ENCODE data around the gene GRWD1.

The GRWD1 gene

DNA sequence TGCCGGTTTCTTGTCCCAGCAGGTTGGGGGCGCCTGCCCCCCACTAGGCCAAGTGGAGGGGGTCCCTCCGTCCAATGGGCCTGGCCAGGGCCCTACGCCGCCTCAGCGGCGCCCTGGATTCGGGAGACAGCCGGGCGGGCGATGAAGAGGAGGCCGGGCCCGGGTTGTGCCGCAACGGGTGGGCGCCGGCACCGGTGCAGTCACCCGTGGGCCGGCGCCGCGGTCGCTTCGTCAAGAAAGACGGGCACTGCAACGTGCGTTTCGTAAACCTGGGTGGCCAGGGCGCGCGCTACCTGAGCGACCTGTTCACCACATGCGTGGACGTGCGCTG lies 15.8 kb downstream of the GRWD1 start:
- no peak for DNase-seq

DNA sequence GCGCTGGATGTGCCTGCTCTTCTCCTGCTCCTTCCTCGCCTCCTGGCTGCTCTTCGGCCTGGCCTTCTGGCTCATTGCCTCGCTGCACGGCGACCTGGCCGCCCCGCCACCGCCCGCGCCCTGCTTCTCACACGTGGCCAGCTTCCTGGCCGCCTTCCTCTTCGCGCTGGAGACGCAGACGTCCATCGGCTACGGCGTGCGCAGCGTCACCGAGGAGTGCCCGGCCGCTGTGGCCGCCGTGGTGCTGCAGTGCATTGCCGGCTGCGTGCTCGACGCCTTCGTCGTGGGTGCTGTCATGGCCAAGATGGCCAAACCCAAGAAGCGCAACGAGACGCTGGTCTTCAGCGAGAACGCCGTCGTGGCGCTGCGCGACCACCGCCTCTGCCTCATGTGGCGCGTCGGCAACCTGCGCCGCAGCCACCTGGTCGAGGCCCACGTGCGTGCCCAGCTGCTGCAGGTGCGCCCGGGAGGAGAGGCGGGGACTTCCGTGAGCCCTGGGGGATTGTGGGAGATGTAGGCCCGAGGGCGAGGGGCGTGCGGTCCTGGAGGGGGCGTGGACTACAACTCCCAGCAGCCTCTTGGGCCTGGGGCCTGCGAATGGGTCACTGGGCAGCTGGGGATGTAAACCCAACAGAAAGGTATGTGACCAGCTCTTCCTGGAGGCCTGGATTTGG lies 16.3 kb downstream of the GRWD1 start:
- DNase-seq = no peak

DNA sequence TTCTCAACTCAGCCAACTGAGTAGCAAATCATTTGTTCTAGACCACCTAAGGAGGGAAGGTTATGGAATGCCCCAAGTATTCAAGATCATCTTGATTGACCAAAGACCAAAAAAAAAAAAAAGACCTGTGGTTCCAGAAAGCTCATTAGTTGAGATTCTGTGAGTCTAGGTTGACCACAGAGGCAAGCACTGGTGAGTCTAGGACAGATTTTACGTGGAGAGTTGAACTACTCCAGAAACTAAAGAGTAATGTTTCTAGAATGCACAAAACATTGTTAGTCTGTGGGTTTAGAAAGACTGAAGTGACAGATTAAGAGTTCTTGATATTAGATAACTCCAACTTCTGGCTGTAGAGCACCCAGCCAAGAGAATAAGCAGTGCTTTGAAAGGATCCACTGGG lies 19.4 kb downstream of the GRWD1 start:
- DNase-seq = no peak

GRCh38 chr19:48466561-48467325 lies 21.0 kb downstream of the GRWD1 start:
- peak; percentile 6 for DNase-seq

- DNase-seq = peak; percentile 100
Observed at GRCh38 chr19:48468772-48469288, 23.0 kb downstream of the GRWD1 start.

- peak; percentile 58 for DNase-seq
Observed at GRCh38 chr19:48469289-48469881, 23.6 kb downstream of the GRWD1 start, which contains the start of gene CYTH2. TSS of gene CYTH2 (plus strand) at chr19:48469369. CDS start at chr19:48469508, 139 bp downstream.

DNA sequence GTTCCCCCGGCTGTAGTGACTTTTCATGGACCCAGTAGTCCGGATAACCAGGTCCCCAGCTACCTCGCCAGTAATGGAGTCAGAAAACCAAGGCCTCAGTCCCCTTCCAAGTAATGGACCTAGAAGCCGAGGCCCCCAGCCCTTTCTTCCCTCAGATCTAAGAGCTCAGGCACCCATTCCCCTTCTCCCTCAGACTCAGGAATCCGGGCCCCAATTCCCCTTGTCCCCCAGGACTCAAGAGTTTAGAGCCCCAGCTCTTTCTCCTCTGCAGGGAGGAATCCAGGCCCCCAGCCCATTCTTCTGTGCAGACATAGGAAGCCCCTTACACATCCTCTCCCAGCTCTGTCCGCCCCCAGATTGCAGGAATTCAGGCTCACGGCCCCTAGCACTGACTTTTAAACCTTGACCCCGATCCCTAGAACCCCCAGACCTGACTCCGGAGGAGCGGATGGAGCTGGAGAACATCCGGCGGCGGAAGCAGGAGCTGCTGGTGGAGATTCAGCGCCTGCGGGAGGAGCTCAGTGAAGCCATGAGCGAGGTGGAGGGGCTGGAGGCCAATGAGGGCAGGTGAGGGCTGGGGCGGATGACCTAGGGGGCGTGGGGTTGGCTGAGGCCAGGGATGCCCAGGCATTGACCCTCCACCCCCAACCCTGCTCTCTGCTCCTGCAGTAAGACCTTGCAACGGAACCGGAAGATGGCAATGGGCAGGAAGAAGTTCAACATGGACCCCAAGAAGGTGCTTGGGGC lies 24.3 kb downstream of the GRWD1 start:
- no peak for DNase-seq

GRCh38 chr19:48470856-48471255 lies 25.1 kb downstream of the GRWD1 start:
- DNase-seq = no peak

DNA sequence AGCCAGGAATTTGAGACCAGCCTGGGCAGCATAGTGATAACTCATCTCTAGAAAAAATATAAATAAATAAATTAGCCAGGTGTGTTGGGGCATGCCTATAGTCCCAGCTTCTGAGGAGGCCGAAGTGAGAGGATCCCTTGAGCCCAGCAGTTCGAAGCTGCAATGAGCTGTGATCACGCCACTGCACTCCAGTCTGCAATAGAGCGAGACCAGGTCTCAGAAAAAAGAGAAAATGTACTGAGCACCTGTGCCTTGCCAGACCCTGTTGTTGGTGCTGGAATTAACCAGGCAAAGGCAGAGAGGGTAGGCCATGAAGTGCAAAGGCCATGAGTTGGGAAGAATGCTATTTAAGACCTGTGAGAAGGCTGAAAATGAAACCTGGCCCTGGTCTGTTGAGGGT lies 26.1 kb downstream of the GRWD1 start:
- no peak for DNase-seq

GRCh38 chr19:48473161-48473966 lies 27.6 kb downstream of the GRWD1 start:
- DNase-seq = no peak

DNA sequence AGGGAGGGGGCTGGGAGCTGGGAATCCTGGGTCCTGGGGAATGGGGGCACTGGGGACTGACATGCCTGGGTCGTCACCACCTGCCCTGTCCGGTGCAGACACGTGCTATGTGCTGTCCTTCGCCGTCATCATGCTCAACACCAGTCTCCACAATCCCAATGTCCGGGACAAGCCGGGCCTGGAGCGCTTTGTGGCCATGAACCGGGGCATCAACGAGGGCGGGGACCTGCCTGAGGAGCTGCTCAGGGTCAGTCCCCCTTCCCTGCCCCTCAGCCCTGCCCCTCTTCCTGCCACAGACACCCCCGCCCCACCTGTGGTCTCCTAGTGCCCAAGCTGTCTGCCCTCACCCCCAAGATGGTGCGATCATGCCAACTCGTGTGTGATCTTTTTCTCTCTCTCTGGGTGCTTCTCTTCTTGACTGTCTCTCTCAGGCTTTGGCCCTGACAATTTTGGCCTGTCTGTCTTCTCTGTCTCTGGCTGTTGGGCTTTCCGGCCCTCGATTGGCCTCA lies 28.4 kb downstream of the GRWD1 start:
- DNase-seq = no peak

DNA sequence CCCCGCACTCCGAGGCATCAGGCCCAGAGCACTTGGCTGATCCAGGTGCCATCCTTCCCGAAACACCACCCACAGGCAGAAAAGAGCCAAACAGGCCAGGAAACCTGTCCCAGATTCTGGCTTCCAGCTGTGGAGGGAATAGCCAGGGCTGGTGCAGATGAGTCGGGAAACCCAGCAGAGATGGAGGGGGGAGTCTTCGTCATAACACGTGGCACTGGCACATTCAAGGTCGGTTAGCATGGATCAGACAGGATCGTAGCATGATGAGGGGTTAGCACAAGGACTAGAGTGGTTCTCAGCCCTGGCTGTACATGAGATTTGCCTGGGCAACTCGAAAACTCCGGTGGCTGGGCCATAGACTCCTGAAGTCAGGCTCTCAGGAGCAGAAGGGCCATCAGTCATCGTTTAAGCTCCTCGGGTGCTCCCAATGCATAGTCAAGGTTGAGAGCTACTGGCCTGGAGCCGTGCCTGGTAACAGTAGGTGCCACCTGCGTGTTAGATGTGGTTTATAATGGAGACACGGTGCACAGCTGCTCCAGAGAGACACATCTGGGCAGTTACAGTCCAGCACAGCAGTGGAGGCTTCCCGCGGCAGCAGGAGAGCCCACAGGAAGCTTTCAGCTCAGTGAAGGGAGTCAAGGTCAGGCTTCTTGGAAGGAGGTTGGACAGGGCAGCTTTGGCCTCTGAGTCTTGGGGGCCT lies 29.7 kb downstream of the GRWD1 start:
- DNase-seq = no peak

DNA sequence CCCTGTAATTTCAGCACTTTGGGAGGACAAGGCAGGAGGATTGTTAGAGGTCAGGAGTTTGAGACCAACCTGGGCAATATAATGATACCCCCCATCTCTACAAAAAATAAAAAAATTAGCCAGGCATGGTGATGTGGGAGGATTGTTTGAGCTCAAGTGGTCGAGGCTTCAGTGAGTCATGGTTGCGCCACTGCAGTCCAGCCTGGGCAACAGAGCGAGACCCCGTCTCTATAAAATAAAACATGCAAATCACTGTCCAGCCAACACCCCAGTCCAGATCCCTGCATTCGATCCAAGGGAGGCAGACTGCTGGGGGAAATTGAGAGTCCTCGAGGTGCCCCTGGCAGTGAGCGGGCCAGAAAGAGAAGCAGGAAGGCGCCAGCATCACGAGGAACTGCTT lies 30.4 kb downstream of the GRWD1 start:
- DNase-seq = no peak

DNA sequence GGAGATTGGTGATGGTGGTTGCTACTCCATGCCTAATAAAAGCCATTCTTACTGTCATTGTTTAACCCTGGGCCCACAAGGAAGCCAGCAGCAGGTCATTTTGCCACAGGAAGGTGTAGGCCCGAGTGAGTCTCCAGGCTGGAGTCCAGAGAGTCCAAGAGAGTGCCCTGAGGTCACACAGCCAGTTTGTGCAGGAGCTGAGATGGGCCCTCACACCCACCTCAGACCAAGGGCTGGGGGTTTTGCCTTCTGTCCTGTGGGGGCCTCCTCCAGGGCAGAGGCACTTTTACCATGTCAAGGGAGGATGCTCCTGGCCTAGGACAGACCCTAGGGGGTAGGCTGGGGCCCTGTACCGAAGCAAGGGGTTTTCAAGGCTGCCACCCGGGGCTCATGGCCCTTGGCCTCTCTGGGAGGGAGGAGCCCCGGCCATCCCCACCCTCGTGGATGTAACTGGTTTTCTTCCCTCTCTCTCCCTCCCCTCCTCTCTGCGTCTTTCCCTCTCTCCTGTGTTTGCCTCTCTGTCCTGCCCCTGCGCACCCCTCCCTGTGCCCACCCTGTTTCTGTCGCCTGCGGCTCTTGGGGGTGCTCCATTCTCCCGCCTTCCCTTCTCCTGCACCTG lies 31.4 kb downstream of the GRWD1 start:
- no peak for DNase-seq

GRCh38 chr19:48477698-48478338 lies 32.0 kb downstream of the GRWD1 start:
- no peak for DNase-seq

DNA sequence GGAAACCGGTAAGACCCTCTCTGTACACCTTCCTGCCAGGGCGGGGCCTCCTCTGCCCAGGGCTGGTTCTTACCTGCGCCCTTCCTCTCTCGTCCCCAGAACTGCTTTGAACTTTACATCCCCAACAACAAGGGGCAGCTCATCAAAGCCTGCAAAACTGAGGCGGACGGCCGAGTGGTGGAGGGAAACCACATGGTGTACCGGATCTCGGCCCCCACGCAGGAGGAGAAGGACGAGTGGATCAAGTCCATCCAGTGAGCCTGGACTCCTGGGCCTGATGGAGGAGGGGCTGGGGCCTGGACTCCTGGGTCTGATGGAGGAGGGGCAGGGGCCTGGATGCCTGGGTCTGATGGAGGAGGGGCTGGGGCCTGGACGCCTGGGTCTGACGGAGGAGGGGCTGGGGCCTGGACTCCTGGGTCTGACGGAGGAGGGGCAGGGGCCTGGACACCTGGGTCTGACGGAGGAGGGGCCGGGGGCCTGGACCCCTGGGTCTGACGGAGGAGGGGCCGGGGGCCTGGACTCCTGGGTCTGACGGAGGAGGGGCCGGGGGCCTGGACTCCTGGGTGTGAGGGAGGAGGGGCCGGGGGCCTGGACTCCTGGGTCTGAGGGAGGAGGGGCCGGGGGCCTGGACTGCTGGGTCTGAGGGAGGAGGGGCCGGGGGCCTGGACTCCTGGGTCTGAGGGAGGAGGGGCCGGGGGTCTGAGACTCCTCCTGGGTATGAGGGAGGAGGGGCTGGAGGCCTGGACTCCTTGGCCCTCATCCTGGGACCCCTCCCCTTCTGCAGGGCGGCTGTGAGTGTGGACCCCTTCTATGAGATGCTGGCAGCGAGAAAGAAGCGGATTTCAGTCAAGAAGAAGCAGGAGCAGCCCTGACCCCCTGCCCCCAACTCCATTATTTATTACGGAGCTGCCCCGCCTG lies 32.8 kb downstream of the GRWD1 start:
- no peak for DNase-seq

DNA sequence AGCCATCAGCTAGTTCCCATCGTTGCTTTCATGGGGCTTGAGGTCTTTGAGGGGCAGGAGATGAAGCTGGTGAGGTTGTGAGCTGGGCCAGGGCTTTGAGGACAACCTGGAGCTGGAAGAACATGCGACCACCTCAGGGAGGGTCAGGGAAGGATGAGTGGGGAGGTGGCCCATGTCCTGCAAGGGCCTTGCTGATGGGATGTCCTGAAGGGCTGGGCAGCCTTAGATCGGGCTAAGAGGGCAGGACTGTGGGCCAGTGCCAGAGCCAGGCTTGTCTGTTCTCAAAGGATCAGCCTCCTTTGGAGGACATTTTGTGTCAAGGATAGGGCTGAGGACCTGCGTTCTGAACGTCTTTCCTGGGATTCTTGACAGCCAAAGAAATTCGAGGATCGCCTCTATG lies 33.9 kb downstream of the GRWD1 start:
- DNase-seq = no peak

- no peak for DNase-seq
Observed at GRCh38 chr19:48480183-48480557, 34.4 kb downstream of the GRWD1 start.
